ENCODE data around the gene SYNRG.

- TF ChIP-seq TAF1 (IDR thresholded peaks at IDR 0.05; ENCODE audit: low read depth) (no peak), EP300 (IDR thresholded peaks at IDR 0.05; ENCODE audit: borderline replicate concordance) (no peak)
These were observed 128.8 kb downstream of the SYNRG start for GRCh38 chr17:37480427-37480826.
